H9 (cell line): Measurements from ENCODE around the gene MALRD1. TPM values are rescaled to one million over a fixed set of nuclear protein-coding genes. Genes with fewer than 3 reads are reported as not detected.

ENCODE experiments used
- DNase-seq: peaks from one replicate; pipeline ENCODE4 v3.0.0-alpha.2; 2017
- H2AFZ ChIP-seq: one replicate; pipeline ENCODE4 v1.6.1; 2013; ENCODE audit warnings: mild to moderate bottlenecking, low read length, control low read depth, moderate library complexity
- H2AK5ac ChIP-seq: 2 replicates; pipeline ENCODE4 v1.6.1; 2013; ENCODE audit warnings: low read length, control low read depth, mixed read lengths; ENCODE audit not compliant: insufficient read length
- H2BK120ac ChIP-seq: one replicate; pipeline ENCODE4 v1.6.1; 2013; ENCODE audit warnings: low read depth, mild to moderate bottlenecking, low read length, control low read depth, inconsistent platforms; ENCODE audit not compliant: poor library complexity, severe bottlenecking
- H2BK12ac ChIP-seq: 2 replicates; pipeline ENCODE4 v1.6.1; 2013; ENCODE audit warnings: low read length, control low read depth, mixed read lengths, low read depth; ENCODE audit not compliant: insufficient read length
- H2BK15ac ChIP-seq: 2 replicates; pipeline ENCODE4 v1.6.1; 2013; ENCODE audit warnings: low read depth, low read length, control low read depth
- H2BK20ac ChIP-seq: one replicate; pipeline ENCODE4 v1.6.1; 2013; ENCODE audit warnings: low read depth, mild to moderate bottlenecking, low read length, control low read depth, inconsistent platforms; ENCODE audit not compliant: poor library complexity, severe bottlenecking
- H2BK5ac ChIP-seq: 2 replicates; pipeline ENCODE4 v1.6.1; 2013; ENCODE audit warnings: low read length, control low read depth, mixed read lengths; ENCODE audit not compliant: insufficient read length
- H3K14ac ChIP-seq: 2 replicates; pipeline ENCODE4 v1.6.1; 2013; ENCODE audit warnings: low read length, control low read depth; ENCODE audit not compliant: insufficient read depth
- H3K18ac ChIP-seq: 2 replicates; pipeline ENCODE4 v1.6.1; 2013; ENCODE audit warnings: low read depth, mild to moderate bottlenecking, mixed read lengths, low read length, control low read depth; ENCODE audit not compliant: insufficient read length
- H3K23ac ChIP-seq: 2 replicates; pipeline ENCODE4 v1.6.1; 2013; ENCODE audit warnings: low read length, control low read depth, mixed read lengths, low read depth; ENCODE audit not compliant: insufficient read length
- H3K23me2 ChIP-seq: 2 replicates; pipeline ENCODE4 v1.6.1; 2013; ENCODE audit warnings: low read depth, mild to moderate bottlenecking, mixed read lengths, low read length, control low read depth; ENCODE audit not compliant: insufficient read length, poor library complexity, severe bottlenecking
- H3K27ac ChIP-seq: 2 replicates; pipeline ENCODE4 v1.5.1; 2013; ENCODE audit warnings: low read length, control low read depth, mixed read lengths, low read depth; ENCODE audit not compliant: insufficient read length
- H3K27me3 ChIP-seq: 2 replicates; pipeline ENCODE4 v1.6.1; 2013; ENCODE audit warnings: low read length, control low read depth, inconsistent platforms; ENCODE audit not compliant: insufficient read depth
- H3K4ac ChIP-seq: 2 replicates; pipeline ENCODE4 v1.6.1; 2013; ENCODE audit warnings: low read depth, mild to moderate bottlenecking, control low read depth, inconsistent platforms, low read length, moderate library complexity
- H3K4me1 ChIP-seq: 2 replicates; pipeline ENCODE4 v1.6.1; 2013; ENCODE audit warnings: low read length, control low read depth, inconsistent platforms; ENCODE audit not compliant: insufficient read depth
- H3K4me2 ChIP-seq: 2 replicates; pipeline ENCODE4 v1.6.1; 2013; ENCODE audit warnings: low read length, control low read depth, mixed read lengths; ENCODE audit not compliant: insufficient read length, insufficient read depth
- H3K56ac ChIP-seq: 2 replicates; pipeline ENCODE4 v1.6.1; 2013; ENCODE audit warnings: low read depth, mild to moderate bottlenecking, mixed read lengths, low read length, control low read depth; ENCODE audit not compliant: insufficient read length
- H3K79me1 ChIP-seq: 2 replicates; pipeline ENCODE4 v1.6.1; 2013; ENCODE audit warnings: low read depth, mild to moderate bottlenecking, moderate library complexity, low read length, control low read depth, inconsistent platforms; ENCODE audit not compliant: insufficient read depth, poor library complexity, severe bottlenecking
- H3K79me2 ChIP-seq: 2 replicates; pipeline ENCODE4 v1.6.1; 2013; ENCODE audit warnings: low read length, control low read depth, inconsistent platforms; ENCODE audit not compliant: insufficient read depth
- H3K9ac ChIP-seq: 2 replicates; pipeline ENCODE4 v1.6.1; 2013; ENCODE audit warnings: low read length, control low read depth, mixed read lengths; ENCODE audit not compliant: insufficient read length; ENCODE audit errors: extremely low read depth
- H3K9me3 ChIP-seq: one replicate; pipeline ENCODE4 v1.6.1; 2013; ENCODE audit warnings: low read depth, low read length, inconsistent platforms; ENCODE audit not compliant: control insufficient read depth
- H3T11ph ChIP-seq: one replicate; pipeline ENCODE4 v1.6.1; 2013; ENCODE audit warnings: mild to moderate bottlenecking, low read length, control low read depth, inconsistent platforms
- H4K20me1 ChIP-seq: one replicate; pipeline ENCODE4 v1.6.1; 2013; ENCODE audit not compliant: control insufficient read depth, insufficient read length, insufficient read depth
- H4K5ac ChIP-seq: 2 replicates; pipeline ENCODE4 v1.6.1; 2013; ENCODE audit warnings: low read depth, mild to moderate bottlenecking, mixed read lengths, low read length, control low read depth; ENCODE audit not compliant: insufficient read length
- H4K8ac ChIP-seq: replicated peaks from 2 replicates; pipeline ENCODE4 v1.6.1; 2013; ENCODE audit warnings: low read length, control low read depth, mixed read lengths, low read depth; ENCODE audit not compliant: insufficient read length
- H4K91ac ChIP-seq: 2 replicates; pipeline ENCODE4 v1.6.1; 2013; ENCODE audit warnings: low read depth, mild to moderate bottlenecking, moderate library complexity, mixed read lengths, low read length, control low read depth; ENCODE audit not compliant: insufficient read length
- H3K27ac Mint-ChIP-seq, 3 experiments: 2 replicates in 2 of 3; 3 replicates in 1 of 3; pipeline ENCODE4 v1.8.0; 2020 to 2021; ENCODE audit warnings: mixed read lengths in 3 of 3, mild to moderate bottlenecking in 1 of 3, moderate library complexity in 1 of 3
- H3K27me3 Mint-ChIP-seq: 2 replicates; pipeline ENCODE4 v1.8.0; 2021; ENCODE audit warnings: low read depth, mild to moderate bottlenecking, moderate library complexity, mixed read lengths
- H3K36me3 Mint-ChIP-seq, 3 experiments: 2 replicates in 2 of 3; 3 replicates in 1 of 3; pipeline ENCODE4 v1.8.0; 2020 to 2021; ENCODE audit warnings: low read depth in 3 of 3, mixed read lengths in 3 of 3; ENCODE audit not compliant: insufficient read depth in 1 of 3
- H3K4me1 Mint-ChIP-seq, 2 experiments: 2 replicates each; pipeline ENCODE4 v1.8.0; 2020; ENCODE audit warnings: mixed read lengths in 2 of 2
- H3K4me3 Mint-ChIP-seq, 2 experiments: 2 replicates in 1 of 2; 3 replicates in 1 of 2; pipeline ENCODE4 v1.8.0; 2020 to 2021; ENCODE audit warnings: mild to moderate bottlenecking in 2 of 2, mixed read lengths in 2 of 2, moderate library complexity in 1 of 2
- H3K9me3 Mint-ChIP-seq, 2 experiments: 2 replicates in 1 of 2; 3 replicates in 1 of 2; pipeline ENCODE4 v1.8.0; 2020; ENCODE audit warnings: mild to moderate bottlenecking in 2 of 2, mixed read lengths in 2 of 2, moderate library complexity in 1 of 2
- WGBS: extraction: QIAGEN DNeasy Blood & Tissue Kit; methylation state at CpG from one replicate; pipeline ENCODE4 v1.1.7; 2013; ENCODE audit warnings: missing lambda C conversion rate, low lambda C conversion rate, mixed read lengths; ENCODE audit not compliant: insufficient read length; ENCODE audit errors: extremely low coverage; 5-methylcytosine and 5-hydroxymethylcytosine counted together
- total RNA-seq: library from RNA; stranded (reverse); gene quantifications from 2 replicates; pipeline ENCODE4 v1.2.1, GENCODE V29; 2021
- TF ChIP-seq, protein P1 (sequence below): fragments of 200-600 bp; sonication (generic); conservative IDR thresholded peaks from 3 replicates; pipeline ENCODE4 v1.8.0; 2021; ENCODE audit warnings: antibody characterized with exemption, mild to moderate bottlenecking

MALRD1 gene
- total RNA-seq, 1 experiment from 2014 or later: 0.20 TPM

GRCh38 chr10:19111501-19112267, 63.1 kb downstream of the MALRD1 start:
- Histone ChIP-seq H3K4ac (no peak overlapping the region), H2AFZ (no peak overlapping the region), H3K27me3 (no peaks in the 10 kb centered on the region), H3K4me1 (peaks cover 9% of the 10 kb centered on the region), H2BK120ac (no peak overlapping the region), H3K23me2 (no peaks in the 10 kb centered on the region), H3K23ac (no peak overlapping the region), H3K14ac (no peak overlapping the region), H4K91ac (no peak overlapping the region), H3K4me2 (no peak overlapping the region), H4K5ac (no peak overlapping the region), H4K20me1 (no peaks in the 10 kb centered on the region), H3K79me2 (no peaks in the 10 kb centered on the region), H3K9me3 (no peaks in the 10 kb centered on the region), H2AK5ac (no peak overlapping the region), H3K27ac (no peak overlapping the region), H3K9ac (no peak overlapping the region), H2BK15ac (no peak overlapping the region), H3K18ac (no peak overlapping the region), H2BK5ac (no peak overlapping the region), H3K79me1 (no peaks in the 10 kb centered on the region), H2BK12ac (no peak overlapping the region), H3T11ph (no peak overlapping the region), H4K8ac (no peak overlapping the region), H3K56ac (no peak overlapping the region), H2BK20ac (no peak overlapping the region)
- DNase-seq: no peak
- H3K4me3 Mint-ChIP-seq: no peak overlapping the region
- WGBS: no CpG with 5 or more reads among the region's 1 CpG
- no peak overlapping the region for H3K27ac Mint-ChIP-seq
- TF ChIP-seq, protein P1, sequence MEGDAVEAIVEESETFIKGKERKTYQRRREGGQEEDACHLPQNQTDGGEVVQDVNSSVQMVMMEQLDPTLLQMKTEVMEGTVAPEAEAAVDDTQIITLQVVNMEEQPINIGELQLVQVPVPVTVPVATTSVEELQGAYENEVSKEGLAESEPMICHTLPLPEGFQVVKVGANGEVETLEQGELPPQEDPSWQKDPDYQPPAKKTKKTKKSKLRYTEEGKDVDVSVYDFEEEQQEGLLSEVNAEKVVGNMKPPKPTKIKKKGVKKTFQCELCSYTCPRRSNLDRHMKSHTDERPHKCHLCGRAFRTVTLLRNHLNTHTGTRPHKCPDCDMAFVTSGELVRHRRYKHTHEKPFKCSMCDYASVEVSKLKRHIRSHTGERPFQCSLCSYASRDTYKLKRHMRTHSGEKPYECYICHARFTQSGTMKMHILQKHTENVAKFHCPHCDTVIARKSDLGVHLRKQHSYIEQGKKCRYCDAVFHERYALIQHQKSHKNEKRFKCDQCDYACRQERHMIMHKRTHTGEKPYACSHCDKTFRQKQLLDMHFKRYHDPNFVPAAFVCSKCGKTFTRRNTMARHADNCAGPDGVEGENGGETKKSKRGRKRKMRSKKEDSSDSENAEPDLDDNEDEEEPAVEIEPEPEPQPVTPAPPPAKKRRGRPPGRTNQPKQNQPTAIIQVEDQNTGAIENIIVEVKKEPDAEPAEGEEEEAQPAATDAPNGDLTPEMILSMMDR: no peak
- peaks cover 4 to 20% (median 6%) of the 10 kb centered on the region in 3 experiments; a peak in 5 of 7 replicates for H3K36me3 Mint-ChIP-seq
- H3K4me1 Mint-ChIP-seq: peaks cover 22 to 23% of the 10 kb centered on the region in 2 experiments
- H3K9me3 Mint-ChIP-seq: peaks cover 16 to 22% of the 10 kb centered on the region in 2 experiments
- no peaks in the 10 kb centered on the region for H3K27me3 Mint-ChIP-seq
